ENCODE measurements around the gene CA10.

- TF ChIP-seq POLR2AphosphoS5 (IDR thresholded peaks at IDR 0.05; ENCODE audit: insufficient read depth, low read depth, low read length) (no peak), MAX (IDR thresholded peaks at IDR 0.05; ENCODE audit: insufficient read depth, insufficient read length) (no peak), POLR2A (IDR thresholded peaks at IDR 0.05; ENCODE audit: low read depth, low read length) (no peak), GATA2 (IDR thresholded peaks at IDR 0.05; ENCODE audit: insufficient read depth, insufficient read length, low read depth, low read length) (no peak), EZH2 (IDR thresholded peaks at IDR 0.05; ENCODE audit: borderline replicate concordance, low read depth, low read length, severe bottlenecking) (no peak)
- TF ChIP-seq, protein P1, sequence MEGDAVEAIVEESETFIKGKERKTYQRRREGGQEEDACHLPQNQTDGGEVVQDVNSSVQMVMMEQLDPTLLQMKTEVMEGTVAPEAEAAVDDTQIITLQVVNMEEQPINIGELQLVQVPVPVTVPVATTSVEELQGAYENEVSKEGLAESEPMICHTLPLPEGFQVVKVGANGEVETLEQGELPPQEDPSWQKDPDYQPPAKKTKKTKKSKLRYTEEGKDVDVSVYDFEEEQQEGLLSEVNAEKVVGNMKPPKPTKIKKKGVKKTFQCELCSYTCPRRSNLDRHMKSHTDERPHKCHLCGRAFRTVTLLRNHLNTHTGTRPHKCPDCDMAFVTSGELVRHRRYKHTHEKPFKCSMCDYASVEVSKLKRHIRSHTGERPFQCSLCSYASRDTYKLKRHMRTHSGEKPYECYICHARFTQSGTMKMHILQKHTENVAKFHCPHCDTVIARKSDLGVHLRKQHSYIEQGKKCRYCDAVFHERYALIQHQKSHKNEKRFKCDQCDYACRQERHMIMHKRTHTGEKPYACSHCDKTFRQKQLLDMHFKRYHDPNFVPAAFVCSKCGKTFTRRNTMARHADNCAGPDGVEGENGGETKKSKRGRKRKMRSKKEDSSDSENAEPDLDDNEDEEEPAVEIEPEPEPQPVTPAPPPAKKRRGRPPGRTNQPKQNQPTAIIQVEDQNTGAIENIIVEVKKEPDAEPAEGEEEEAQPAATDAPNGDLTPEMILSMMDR (IDR thresholded peaks at IDR 0.05; ENCODE audit: extremely low read depth in 1 of 2, insufficient read depth in 1 of 2, low read depth in 1 of 2, low read length in 2 of 2), result no peak
Observed at GRCh38 chr17:51869387-51869786, 289.1 kb downstream of the CA10 start.
